GM18873 (cell line): ENCODE results near the gene TMC8.

Experiments used
- ATAC-seq: cut with Tn5 transposase; IDR thresholded peaks from one replicate; pipeline ENCODE4 v1.9.1; 2021; ENCODE audit warnings: mild to moderate bottlenecking, moderate library complexity, moderate number of reproducible peaks; ENCODE audit not compliant: unreplicated experiment, low FRiP score

The TMC8 gene

DNA sequence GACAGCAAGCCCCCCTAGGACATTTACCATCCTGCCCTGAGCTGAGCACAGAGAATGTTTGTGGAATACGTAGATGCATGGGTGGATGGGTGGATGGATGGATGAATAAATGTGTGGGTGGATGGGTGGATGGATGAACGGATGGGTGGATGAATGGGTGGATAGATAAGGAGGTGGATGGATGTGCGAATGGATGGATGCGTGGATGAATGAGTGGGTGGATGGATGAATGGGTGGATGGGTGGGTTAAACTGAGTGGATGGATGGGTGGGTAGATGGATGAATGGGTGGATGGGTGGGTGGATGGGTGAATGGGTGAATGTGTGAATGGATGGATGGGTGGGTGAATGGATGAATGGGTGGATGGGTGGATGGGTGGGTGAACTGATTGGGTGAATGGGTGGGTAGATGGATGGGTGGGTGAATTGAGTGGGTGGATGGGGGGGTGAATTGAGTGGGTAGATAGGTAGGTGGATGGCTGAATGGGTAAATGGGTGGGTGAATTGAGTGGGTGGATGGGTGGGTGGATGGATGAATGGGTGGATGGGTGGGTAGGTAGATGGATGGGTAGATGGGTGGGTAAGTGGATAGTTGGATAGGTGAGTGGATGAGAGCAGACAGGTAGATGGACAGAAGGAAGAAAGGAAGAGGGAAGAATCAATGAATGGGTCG, 7.2 kb upstream of the TMC8 start:
- no peak for ATAC-seq

DNA sequence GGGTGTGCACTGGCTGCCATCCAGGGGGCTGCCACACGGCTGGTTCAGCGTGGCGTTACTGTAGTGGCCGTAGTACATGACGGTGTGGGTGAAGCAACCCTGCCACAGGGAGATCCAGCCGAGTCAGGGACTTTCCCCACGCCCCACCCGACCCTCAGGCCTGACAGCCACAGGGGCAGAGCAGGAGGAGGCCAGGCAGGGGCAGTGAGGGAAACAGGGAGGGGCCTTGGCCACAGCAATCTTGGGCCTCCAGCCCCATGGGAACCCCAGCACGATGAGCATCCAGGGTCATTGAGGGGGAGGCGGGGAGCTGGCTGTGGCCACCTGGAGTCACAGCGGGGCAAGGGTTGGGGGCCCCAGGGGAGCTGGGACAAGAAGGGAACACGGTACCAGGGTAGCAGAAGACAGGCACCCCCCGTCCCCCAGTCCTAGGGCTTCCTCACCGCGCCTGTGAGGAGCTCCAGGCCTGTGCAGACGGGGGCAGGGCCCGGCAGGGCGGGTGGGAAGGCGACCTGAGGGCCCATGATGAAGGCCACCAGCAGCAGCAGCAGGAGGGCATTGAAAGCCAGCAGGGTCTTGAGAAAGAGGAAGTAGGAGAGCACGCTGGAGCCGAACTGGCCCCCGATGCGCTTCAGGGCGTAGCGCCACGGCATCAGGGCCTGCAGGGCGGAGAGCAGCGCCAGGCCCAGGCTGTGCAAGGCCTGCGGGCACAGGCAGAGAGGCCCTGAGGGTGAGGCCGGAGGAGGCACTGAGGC, 6.3 kb upstream of the TMC8 start:
- no peak for ATAC-seq

DNA sequence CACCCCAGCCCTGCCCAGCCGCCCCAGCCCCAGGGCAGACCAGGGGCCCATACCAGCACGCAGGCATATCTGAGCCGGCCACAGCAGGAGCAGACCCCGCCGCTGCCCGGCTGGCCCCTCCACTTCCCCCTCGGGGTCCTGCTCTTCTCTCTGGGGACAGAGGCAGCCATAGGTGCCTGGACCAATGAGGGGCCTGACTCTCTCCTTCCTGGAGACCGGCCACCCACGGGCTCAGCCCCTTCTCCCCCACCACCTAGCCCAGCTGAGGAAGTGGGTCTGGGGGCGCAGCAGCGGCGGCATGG, 5.8 kb upstream of the TMC8 start:
- no peak for ATAC-seq

DNA sequence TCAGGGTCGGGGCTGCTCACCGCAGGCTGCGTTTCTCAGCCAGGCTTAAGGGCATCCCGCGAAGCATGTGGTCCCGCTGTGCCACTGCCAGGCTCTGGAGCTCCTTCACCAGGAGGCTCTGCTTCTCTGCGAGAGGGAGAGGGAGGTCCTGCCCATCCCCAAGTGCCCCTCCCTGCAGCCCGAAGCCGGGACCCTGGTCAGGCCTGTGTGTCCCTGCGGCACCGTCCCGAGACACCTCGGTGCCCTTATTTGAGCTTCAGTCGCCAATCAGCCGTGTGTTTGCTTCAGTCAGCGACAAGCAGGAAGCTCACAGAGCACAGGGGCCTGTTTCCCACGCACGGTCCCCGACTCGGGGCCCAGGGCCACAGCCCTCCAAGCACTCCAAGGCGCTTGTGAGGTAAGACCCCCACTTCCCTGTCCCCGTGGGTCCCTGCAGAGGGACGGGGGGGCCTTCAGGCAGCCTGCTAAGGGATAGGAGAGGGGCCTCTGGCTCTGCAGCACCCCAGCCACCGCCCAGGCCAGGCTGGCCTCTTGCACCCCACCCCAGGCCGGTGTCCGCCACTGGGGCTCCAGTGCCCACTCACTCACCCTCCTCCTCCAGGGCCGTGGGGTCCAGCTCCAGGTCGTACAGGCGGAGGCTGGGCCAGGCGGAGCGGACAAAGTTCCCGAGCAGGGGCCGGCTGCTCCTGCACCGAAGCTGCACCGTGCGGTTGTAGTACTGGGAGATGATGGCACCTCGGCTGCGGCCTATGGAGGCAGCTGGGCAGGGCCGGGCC, 5.2 kb upstream of the TMC8 start:
- no peak for ATAC-seq

DNA sequence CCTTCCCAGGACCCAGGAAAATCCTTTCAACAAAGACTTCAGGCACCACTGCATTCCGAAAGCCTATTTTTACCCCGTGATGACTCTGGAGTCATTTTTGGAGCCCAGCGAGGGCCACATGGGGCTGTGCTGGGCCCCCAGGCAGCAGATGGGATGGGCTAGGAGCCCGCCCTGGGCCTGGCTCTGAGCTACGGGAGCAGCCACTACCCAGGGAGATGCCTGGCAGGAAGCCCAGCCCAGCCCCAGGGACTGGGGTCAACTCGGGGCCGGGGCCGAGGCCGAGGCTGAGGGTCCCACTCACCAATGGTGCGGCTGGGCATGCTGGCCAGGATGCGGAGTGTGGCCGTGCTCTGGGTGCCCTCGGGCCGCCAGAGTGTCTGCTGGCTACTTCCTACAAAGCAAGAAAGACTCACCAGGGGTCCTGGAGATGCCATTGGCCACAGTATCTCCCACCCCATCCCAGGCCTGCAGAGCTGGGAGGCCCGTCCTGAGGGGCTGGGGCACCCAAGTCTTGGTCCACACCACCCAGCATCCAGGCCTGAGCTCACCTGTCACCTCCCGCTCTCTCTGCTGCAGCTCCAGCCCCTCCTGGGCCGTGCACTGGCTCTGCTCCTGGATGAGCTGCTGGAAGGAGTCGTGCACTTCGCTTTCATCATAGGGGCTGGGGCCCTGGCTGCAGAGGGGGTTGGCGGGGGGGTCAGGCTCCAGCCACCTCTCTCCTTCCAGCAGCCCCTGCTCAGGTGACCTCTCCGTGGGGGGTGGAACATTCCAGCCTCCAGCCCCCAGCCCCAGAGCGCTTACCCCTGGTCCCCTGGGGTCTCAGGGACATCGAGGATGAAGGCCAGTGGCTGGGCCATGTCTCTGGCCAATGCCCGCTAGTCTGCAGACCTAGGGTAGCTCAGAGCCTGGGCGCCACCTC, 4.3 kb upstream of the TMC8 start:
- no peak for ATAC-seq

DNA sequence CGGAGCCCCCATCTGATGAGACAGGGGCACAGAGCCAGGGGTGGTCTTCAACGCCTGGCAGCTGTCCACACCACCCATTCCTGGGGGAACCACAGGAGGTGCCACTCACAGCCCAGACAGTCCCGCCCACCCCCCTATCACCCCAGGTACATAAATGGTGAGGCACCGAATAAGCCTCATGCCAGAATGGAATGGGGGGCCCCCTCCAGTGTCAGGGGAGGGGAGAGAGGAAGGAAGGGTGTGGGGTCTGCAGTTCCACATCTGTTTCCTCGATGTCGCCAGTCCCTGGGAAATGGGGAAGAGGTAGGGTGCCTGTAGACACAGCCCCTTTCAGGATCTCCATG, 3.7 kb upstream of the TMC8 start:
- ATAC-seq, result no peak

DNA sequence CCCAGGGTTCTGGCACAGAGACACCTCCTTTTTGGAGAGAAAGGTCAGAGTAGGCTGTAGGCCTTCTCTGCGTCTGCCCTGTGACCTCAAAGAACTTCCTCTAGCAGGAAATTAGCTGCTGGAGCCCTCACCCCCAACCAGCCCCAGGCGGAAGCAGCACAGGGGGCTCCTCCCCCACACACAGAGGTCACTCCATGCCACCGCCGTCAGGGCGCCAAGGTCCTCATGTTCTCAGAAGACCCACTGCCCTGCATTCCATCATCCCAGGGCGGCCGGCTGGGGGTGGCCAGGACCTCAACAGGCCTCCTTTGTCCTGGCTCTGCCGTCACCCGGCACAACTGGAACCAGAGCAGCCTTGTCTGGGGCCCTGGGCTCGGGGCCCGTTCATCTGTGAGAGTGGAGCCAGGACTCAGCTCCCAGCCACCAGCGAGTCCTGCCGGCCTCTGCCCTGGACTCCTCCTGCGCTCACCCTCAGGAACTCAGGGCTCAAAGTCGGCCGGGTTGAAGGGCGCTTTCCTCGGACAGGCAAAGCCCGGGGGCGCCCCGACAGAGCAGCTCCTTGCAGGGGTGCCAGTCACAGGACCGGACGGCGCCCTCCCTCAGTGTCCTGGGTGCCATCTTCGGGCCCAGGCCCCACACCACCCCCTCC, 3.2 kb upstream of the TMC8 start:
- ATAC-seq, result no peak

DNA sequence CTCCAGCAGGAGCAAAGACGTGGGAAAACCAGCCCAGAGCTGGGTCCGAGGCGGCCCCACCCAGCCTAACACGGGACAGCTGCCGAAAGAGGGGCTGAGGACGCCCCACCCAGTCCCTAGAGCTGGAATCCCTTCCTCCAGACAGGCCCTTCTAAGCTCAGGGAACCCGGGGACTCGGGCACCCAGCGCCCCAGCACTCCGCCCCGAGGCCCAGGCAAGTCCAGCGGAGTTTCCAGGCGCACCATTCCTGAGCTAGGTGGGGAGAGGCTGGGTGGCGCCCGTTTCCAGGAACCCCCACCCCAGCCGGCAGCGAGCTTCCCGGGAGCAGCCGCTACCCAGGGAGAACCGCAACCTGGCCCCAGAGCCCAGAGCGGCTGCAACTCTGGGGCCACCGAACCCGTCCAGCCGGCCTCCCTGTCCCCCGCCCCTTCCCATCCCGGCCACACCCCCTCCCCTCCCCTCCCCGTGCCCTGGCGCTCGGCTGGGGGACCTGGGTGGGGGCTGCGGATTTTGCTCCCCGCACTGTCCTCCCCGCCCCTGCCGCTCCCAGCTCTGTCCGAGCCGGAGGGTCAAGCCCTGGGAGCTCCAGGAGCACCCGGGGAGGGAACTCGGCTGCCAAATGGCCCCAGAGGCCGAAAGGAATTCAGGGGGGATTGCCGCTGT, 2.6 kb upstream of the TMC8 start:
- ATAC-seq, result no peak

DNA sequence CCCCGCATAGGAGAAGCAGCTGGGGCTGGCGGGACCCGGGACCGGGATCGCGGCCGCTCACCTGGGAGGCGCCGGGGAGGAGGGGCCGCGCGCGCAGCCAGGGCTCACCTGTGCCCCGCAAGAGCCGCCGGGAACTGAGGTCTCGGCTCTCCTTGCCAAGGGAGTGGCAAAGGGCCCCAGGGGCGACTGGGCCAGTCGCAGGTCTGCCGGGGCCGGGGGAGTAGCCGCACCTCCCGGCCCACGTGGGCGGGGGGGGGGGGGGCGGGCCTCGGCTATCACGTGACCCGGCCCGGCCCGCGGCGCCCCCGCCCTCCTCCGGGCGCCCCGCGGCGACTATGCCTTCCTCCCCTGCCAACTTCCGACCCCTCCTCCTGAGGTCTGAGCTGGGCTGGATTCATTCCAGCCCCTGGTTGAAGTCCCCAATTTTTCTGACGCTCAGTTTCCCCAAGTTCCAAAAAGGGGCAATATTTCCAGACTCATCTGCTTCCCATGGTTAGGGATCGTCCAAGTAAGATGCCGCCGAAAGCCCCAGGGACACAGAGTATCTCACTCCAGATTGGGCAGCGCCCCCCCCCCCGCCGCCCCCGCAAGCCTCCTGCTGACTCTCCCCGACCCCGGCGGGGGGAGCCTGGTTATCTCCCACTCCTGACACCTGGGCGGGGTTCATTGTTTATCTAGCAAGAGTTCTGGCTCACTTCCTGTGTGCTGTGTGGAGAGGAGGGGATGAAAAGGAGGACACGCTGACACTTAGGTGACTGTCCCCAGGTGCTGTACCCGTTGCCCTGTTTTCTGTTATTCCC, 1.8 kb upstream of the TMC8 start, which contains the start of gene TMC6:
Gene TMC6 (minus strand): TSS at position 205 of the 800 bp plus-strand sequence. CDS start 1,923 bp downstream, outside the sequence.
- ATAC-seq, result no peak

DNA sequence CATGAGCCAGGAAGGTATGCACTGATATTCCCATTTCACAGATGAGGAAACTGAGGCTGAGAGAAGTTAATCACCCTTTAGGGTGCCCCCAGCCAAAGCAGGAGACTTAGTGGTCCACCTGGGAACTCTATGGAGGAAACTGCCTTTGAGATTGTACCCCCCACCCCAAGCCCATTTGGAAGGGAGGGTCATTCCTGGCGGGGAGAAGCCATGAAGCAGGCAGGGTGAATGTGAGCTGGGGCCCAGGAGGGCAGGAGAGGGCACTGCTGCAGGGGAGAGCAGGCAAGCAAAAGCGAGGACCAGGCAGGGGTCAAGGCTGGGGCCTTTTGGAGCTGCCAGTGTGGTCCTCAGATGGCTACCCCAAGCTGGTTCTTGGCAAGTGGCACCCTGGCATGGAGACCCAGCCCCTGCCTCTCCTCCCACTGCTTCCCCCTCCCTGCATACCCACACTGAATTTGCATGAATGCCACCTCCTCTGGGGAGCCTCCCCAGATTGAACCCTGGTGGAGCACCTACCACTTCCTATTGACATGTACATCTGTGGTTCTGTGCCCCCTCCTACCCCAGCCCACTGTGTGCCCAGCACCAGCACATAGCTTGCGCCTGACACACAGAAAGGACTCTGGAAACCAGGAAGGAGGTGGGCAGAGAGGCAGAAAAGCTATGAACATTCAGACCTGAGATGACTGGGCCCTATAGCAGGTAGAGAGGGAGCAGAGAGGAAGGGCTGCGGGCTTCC, 1.1 kb upstream of the TMC8 start:
- no peak for ATAC-seq

DNA sequence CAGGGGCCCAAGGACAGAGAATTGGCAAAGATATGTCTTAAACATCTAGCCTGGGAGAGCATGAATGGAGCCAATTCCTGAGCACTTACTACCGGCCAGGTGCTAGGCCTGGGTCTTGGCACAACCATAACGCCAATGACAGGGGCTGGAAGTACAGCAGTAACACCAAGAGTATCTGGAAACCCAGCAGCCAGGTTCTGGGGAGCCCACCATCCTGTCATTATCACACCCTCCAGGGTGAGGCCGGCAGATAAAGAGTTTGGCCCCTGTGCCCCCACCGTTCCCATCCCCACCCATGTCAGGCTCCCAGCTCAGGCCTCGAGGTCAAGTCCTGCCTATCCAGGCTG, 508 bp upstream of the TMC8 start:
- ATAC-seq, result no peak

DNA sequence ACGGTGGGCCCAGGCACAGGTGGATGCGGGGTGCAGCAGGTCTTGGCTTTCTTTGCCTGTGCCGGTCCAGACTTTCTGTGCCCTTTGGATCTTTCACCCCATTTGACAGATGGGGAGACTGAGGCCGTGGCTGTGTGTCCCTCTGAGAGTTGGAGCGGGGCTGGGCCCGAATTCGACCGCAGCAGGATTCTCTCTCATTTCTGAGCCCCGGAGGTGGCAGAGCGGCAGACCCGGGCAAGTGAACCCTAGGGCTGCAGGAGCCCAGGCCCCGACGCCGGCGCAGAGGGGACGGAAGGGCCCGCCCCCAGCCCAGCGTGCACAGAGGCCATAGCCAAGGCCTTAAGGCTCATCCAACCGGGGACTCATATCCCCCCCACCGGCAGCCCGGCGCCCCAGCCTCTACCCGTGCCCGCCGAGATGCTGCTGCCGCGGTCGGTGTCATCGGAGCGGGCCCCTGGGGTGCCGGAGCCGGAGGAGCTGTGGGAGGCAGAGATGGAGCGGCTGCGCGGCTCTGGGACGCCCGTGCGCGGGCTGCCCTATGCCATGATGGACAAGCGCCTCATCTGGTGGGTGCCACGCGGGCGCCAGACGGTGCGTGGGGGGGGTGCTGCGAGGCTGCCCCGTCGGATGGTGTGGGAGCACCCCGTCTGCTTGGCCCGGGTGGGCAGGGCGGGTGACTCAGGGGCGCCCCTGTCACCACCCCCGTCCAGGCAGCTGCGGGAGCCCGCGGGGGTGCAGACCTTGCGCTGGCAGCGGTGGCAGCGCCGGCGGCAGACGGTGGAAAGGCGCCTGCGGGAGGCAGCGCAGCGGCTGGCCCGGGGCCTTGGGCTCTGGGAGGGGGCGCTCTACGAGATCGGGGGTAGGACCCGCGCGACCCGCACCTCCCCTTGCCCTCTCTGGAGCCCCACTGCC, 857 bp downstream of the TMC8 start:
- no peak for ATAC-seq

DNA sequence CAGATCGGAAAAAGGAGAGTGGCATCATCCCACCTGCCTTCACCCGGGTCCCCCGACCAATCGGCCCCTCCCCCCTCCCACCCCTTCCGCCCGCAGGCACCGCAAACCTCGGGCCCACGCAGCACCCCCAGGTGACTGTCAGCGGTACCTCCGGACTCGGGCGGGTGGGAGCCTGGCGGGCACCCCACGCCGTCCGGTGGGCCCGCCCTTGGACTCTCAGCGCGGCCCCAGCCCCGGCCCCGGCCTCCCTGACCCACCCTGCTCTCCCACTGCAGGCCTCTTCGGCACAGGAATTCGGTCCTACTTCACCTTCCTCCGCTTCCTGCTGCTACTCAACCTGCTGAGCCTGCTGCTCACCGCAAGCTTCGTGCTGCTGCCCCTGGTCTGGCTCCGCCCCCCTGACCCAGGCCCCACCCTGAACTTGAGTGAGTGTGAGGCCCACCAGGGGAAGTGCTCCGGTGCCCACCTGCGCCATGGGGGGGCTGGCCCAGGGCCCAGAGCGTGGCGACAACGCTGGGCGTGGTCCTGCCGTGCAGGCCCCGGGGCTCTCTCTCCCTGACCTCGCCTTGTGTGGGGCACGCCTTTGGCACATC, 1.6 kb downstream of the TMC8 start:
- ATAC-seq, result no peak

DNA sequence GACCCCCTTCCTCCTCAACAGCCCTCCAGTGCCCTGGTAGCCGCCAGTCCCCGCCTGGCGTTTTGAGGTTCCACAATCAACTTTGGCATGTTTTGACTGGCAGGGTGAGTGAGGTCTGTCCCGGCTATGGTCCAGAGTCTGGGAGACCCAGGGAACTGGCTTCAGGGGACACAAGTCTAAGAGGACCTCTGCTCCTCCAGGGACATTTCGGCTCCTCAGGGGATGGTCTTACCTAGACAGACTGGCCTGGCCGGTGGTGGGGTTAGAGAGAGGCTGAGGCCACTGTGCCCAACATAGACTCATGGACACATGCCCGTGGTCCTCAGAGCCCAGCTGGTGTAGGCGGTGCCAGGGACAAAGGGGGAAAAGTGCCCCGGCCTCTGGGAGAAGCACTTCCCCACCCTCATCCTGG, 2.2 kb downstream of the TMC8 start:
- ATAC-seq, result no peak

DNA sequence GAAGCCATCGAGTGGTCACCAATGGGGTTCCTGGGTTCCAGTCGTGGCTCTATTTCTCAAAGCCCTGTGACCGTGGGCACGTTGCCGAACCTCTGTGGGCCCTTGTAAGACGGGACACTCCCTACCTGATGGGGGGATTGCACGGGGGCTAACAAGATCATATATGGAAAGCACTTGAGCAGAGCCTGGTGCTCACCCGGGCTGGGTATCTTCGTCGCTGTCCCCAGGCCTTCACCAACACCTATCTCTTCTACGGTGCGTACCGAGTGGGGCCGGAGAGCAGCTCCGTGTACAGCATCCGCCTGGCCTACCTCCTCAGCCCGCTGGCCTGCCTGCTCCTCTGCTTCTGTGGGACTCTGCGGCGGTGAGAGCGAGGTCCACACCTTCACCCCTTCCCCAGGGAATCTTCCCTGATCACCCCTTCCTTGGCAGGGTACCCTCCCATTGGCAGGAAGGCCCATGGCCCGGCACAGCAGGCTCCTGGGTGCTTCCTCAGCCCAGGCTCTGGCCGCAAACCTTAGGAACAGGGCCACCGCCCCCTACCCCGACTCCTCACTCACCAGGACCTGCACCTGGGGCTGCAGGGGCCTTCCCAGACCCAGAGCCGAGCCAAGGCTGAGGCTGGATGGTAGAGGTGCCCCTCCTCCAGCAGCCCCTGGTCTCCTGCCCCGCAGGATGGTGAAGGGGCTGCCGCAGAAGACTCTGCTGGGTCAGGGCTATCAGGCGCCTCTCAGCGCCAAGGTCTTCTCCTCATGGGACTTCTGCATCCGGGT, 2.8 kb downstream of the TMC8 start:
- ATAC-seq, result no peak
